Neural cell (in vitro differentiated cells): ENCODE results near the gene AMOTL2. TPM values are rescaled to one million over a fixed set of nuclear protein-coding genes. Genes with fewer than 3 reads are reported as not detected.

Experiments used
- H2AFZ ChIP-seq: fragments of 200-600, 300-800 bp; sonication (generic), shearing (Covaris generic); 2 replicates; pipeline ENCODE4 v1.6.0; 2014; ENCODE audit warnings: low read depth, mild to moderate bottlenecking, antibody characterized with exemption, low read length, moderate library complexity
- H3F3A ChIP-seq: fragments of 200-600 bp; shearing (Covaris generic); 2 replicates; pipeline ENCODE4 v1.6.1; 2016; ENCODE audit warnings: mild to moderate bottlenecking, moderate library complexity, mixed read lengths, antibody characterized with exemption, low read length; ENCODE audit not compliant: insufficient read depth, poor library complexity, severe bottlenecking
- H3K27ac ChIP-seq: fragments of 200-600, 300-800 bp; sonication (generic), shearing (Covaris generic); 2 replicates; pipeline ENCODE4 v1.5.1; 2014; ENCODE audit warnings: mild to moderate bottlenecking, low read length, moderate library complexity
- H3K27me3 ChIP-seq: fragments of 300-800, 200-600 bp; sonication (generic), shearing (Covaris generic); 2 replicates; pipeline ENCODE4 v1.6.0; 2014; ENCODE audit warnings: mild to moderate bottlenecking, low read depth, low read length, moderate library complexity; ENCODE audit not compliant: insufficient read depth
- H3K36me3 ChIP-seq: fragments of 300-800, 200-600 bp; sonication (generic), shearing (Covaris generic); 2 replicates; pipeline ENCODE4 v1.5.1; 2014; ENCODE audit warnings: mild to moderate bottlenecking, antibody characterized with exemption, low read length, moderate library complexity; ENCODE audit not compliant: insufficient read depth
- H3K4me2 ChIP-seq: fragments of 300-800, 200-600 bp; sonication (generic), shearing (Covaris generic); 2 replicates; pipeline ENCODE4 v1.6.0; 2014; ENCODE audit warnings: mild to moderate bottlenecking, low read length
- H3K4me3 ChIP-seq: fragments of 300-800, 200-600 bp; sonication (generic), shearing (Covaris generic); 2 replicates; pipeline ENCODE4 v1.5.1; 2014; ENCODE audit warnings: mild to moderate bottlenecking, low read length, moderate library complexity
- H3K79me2 ChIP-seq: fragments of 200-600 bp; shearing (Covaris generic); replicated peaks from 2 replicates; pipeline ENCODE4 v1.6.0; 2014; ENCODE audit warnings: mild to moderate bottlenecking, low read length, moderate library complexity; ENCODE audit not compliant: insufficient read depth
- H3K9ac ChIP-seq: fragments of 300-800, 200-600 bp; sonication (generic), shearing (Covaris generic); 2 replicates; pipeline ENCODE4 v1.6.1; 2016; ENCODE audit warnings: mild to moderate bottlenecking, low read length, mixed read lengths
- H3K9me2 ChIP-seq: fragments of 200-600 bp; shearing (Covaris generic); 2 replicates; pipeline ENCODE4 v1.6.1; 2016; ENCODE audit warnings: mild to moderate bottlenecking, low read length, mixed read lengths; ENCODE audit not compliant: insufficient read depth
- H3K9me3 ChIP-seq: fragments of 200-600, 300-800 bp; sonication (generic), shearing (Covaris generic); 2 replicates; pipeline ENCODE4 v1.6.1; 2016; ENCODE audit warnings: mild to moderate bottlenecking, mixed run types, low read length, moderate library complexity, mixed read lengths
- H4K20me1 ChIP-seq: fragments of 200-600 bp; shearing (Covaris generic); 2 replicates; pipeline ENCODE4 v1.6.1; 2016; ENCODE audit warnings: mild to moderate bottlenecking, mixed run types; ENCODE audit not compliant: insufficient read depth
- CTCF ChIP-seq: fragments of 450-650 bp; IDR thresholded peaks from 2 replicates; pipeline ENCODE4 v1.5.1; 2014; ENCODE audit warnings: antibody characterized with exemption, mild to moderate bottlenecking, moderate library complexity; ENCODE audit not compliant: poor library complexity, severe bottlenecking
- EP300 ChIP-seq: fragments of 450-650 bp; conservative IDR thresholded peaks from 2 replicates; pipeline ENCODE4 v1.6.1; 2014; ENCODE audit warnings: antibody characterized with exemption, mild to moderate bottlenecking, moderate library complexity; ENCODE audit not compliant: poor library complexity, severe bottlenecking
- EZH2 ChIP-seq: fragments of 200-600, 300-800 bp; shearing (Covaris generic), sonication (generic); IDR thresholded peaks from 2 replicates; pipeline ENCODE4 v1.6.1; 2014; ENCODE audit warnings: antibody characterized with exemption, low read length, borderline replicate concordance, mild to moderate bottlenecking; ENCODE audit not compliant: insufficient read depth, poor library complexity, severe bottlenecking
- MXI1 ChIP-seq: fragments of 450-650 bp; conservative IDR thresholded peaks from 2 replicates; pipeline ENCODE4 v1.6.1; 2014; ENCODE audit warnings: antibody characterized with exemption, mild to moderate bottlenecking; ENCODE audit not compliant: poor library complexity, severe bottlenecking
- POLR2AphosphoS5 ChIP-seq: IDR thresholded peaks from 2 replicates; pipeline ENCODE4 v1.6.1; 2012
- RAD21 ChIP-seq: fragments of 450-650 bp; conservative IDR thresholded peaks from 2 replicates; pipeline ENCODE4 v1.6.1; 2014; ENCODE audit warnings: antibody characterized with exemption, mild to moderate bottlenecking, moderate library complexity
- SMC3 ChIP-seq: fragments of 450-650 bp; conservative IDR thresholded peaks from 2 replicates; pipeline ENCODE4 v1.6.1; 2014; ENCODE audit warnings: antibody characterized with exemption, mild to moderate bottlenecking, moderate library complexity; ENCODE audit not compliant: poor library complexity
- TAF1 ChIP-seq: IDR thresholded peaks from 2 replicates; pipeline ENCODE4 v1.6.1; 2012; ENCODE audit warnings: low read depth
- polyA plus RNA-seq: library from polyadenylated mRNA; depleted of rRNA; stranded (reverse); fragments of >200 nt; gene quantifications from 2 replicates; pipeline ENCODE4 v1.2.3, GENCODE V29; 2014
- TF ChIP-seq, protein P1 (sequence below): IDR thresholded peaks from 2 replicates; pipeline ENCODE4 v1.6.1; 2012; ENCODE audit warnings: borderline replicate concordance

AMOTL2 gene
- polyA plus RNA-seq, 1 donor from 2014 or later = 30.1 TPM

GRCh38 chr3:134366221-134366927 is 7.9 kb downstream of the AMOTL2 start:
- Histone ChIP-seq H3K27ac (no peak overlapping the region), H3K79me2 (peaks cover 19% of the 10 kb centered on the region), H4K20me1 (no peaks in the 10 kb centered on the region), H3F3A (no peaks in the 10 kb centered on the region), H3K4me3 (no peak overlapping the region), H3K27me3 (no peaks in the 10 kb centered on the region), H3K9me3 (no peaks in the 10 kb centered on the region), H3K9ac (no peak overlapping the region), H3K36me3 (peaks cover 7% of the 10 kb centered on the region), H3K4me2 (no peak overlapping the region), H3K9me2 (no peaks in the 10 kb centered on the region), H2AFZ (no peak overlapping the region)
- TF ChIP-seq RAD21 = no peak
- no peak for TF ChIP-seq MXI1
- TF ChIP-seq CTCF = no peak
- no peak for TF ChIP-seq TAF1
- TF ChIP-seq, protein P1, sequence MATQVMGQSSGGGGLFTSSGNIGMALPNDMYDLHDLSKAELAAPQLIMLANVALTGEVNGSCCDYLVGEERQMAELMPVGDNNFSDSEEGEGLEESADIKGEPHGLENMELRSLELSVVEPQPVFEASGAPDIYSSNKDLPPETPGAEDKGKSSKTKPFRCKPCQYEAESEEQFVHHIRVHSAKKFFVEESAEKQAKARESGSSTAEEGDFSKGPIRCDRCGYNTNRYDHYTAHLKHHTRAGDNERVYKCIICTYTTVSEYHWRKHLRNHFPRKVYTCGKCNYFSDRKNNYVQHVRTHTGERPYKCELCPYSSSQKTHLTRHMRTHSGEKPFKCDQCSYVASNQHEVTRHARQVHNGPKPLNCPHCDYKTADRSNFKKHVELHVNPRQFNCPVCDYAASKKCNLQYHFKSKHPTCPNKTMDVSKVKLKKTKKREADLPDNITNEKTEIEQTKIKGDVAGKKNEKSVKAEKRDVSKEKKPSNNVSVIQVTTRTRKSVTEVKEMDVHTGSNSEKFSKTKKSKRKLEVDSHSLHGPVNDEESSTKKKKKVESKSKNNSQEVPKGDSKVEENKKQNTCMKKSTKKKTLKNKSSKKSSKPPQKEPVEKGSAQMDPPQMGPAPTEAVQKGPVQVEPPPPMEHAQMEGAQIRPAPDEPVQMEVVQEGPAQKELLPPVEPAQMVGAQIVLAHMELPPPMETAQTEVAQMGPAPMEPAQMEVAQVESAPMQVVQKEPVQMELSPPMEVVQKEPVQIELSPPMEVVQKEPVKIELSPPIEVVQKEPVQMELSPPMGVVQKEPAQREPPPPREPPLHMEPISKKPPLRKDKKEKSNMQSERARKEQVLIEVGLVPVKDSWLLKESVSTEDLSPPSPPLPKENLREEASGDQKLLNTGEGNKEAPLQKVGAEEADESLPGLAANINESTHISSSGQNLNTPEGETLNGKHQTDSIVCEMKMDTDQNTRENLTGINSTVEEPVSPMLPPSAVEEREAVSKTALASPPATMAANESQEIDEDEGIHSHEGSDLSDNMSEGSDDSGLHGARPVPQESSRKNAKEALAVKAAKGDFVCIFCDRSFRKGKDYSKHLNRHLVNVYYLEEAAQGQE = no peak
- TF ChIP-seq POLR2AphosphoS5 = no peak
- no peak for TF ChIP-seq EP300
- no peak for TF ChIP-seq EZH2
- TF ChIP-seq SMC3 = no peak

- no peaks in the 10 kb centered on the region for H3K9me3 ChIP-seq
- H3K36me3 ChIP-seq = peaks cover 5% of the 10 kb centered on the region
- H3K4me2 ChIP-seq = no peak overlapping the region
- H3K79me2 ChIP-seq = peaks cover 13% of the 10 kb centered on the region
- TF ChIP-seq EZH2 (no peak), RAD21 (no peak), CTCF (no peak), EP300 (no peak), MXI1 (no peak), TAF1 (no peak), POLR2AphosphoS5 (no peak), SMC3 (no peak)
- TF ChIP-seq, protein P1 = no peak
- H3K4me3 ChIP-seq = no peak overlapping the region
- no peak overlapping the region for H3K9ac ChIP-seq
- no peak overlapping the region for H3K27ac ChIP-seq
- H2AFZ ChIP-seq = no peak overlapping the region
- H4K20me1 ChIP-seq = no peaks in the 10 kb centered on the region
- no peaks in the 10 kb centered on the region for H3F3A ChIP-seq
- H3K27me3 ChIP-seq = no peaks in the 10 kb centered on the region
- no peaks in the 10 kb centered on the region for H3K9me2 ChIP-seq
Observed at GRCh38 chr3:134365766-134366065, 8.5 kb downstream of the AMOTL2 start.
